ENCODE data around the gene AUTS2. TPM values are rescaled to one million over a fixed set of nuclear protein-coding genes. Genes with fewer than 3 reads are reported as not detected.

The AUTS2 gene
- total and polyA plus RNA-seq, 10 of the 15 experiments (the other 5 are each of a cell fraction or from before 2014, with no cell fraction given) = 6.4 to 55.6 (median 21.6) TPM

DNA sequence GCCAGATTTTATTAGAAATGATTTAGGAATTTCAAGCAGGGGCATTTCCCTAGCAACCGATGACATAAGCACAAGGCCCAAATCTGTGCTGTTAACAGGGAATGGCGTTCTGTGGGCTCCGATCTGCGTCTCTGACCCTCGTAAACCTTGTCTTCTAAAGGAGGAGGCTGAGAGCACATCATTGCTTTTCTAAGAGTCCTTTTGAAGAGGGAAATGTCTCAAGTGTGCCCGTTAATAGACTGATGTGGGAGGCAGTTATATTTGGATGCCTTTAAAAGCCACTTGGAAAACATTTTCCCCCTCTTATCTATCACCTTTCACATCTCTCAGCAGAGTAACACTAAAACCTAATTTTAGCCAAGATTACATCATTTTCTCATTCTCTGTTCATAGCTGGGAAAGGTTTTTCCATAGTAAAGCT lies 1109.6 kb downstream of the AUTS2 start:
- no peak overlapping the region for H3K9ac ChIP-seq (ENCODE audit: control insufficient read depth, insufficient read depth, low read length)
- in situ Hi-C loops (cut with MboI) (no loop called here), intact Hi-C loops (cut with micrococcal nuclease; ENCODE audit: unreplicated experiment) (no loop called here)
- peaks cover 3% of the 10 kb centered on the region; the same call in 2 of the 3 replicates for H3K9me3 ChIP-seq (replicated peaks; ENCODE audit: control insufficient read depth, insufficient read depth, low read length)
- ATAC-seq (no peak), FAIRE-seq (no peak), DNase-seq (ENCODE audit: low read depth, low spot score) (no peak)
- WGBS (ENCODE audit: insufficient coverage, insufficient replicate concordance, low lambda C conversion rate, missing lambda C conversion rate) = 96% methylated on average over 6 of the region's 6 CpGs
- no peak overlapping the region for H3K4me3 ChIP-seq
- RAD21 ChIA-PET (ENCODE audit: unreplicated experiment) = interaction anchor here (0.7 to 2.3 kb wide), 3 partner anchors 9 to 68 kb away, joined by 3 to 7 read pairs (median 3); no protein-coding TSS in a partner anchor
- POLR2A ChIA-PET = interaction anchor here (0.5 to 0.6 kb wide), 2 partner anchors 16 to 993 kb away, joined by 3 read pairs; no protein-coding TSS in a partner anchor
- H3K79me2 ChIP-seq (ENCODE audit: control insufficient read depth, insufficient read depth, low read length) = peaks cover 82% of the 10 kb centered on the region
- SMC1A ChIA-PET (ENCODE audit: uncharacterized antibody, unreplicated experiment) = interaction anchor here (1.0 to 5.2 kb wide), 9 partner anchors 9 to 84 kb away, joined by 3 to 43 read pairs (median 4); no protein-coding TSS in a partner anchor
- TF ChIP-seq CREM (IDR thresholded peaks at IDR 0.05; ENCODE audit: low read depth) = peak; percentile 59; the same call in 1 of the 2 replicates
- TF ChIP-seq, protein P1, sequence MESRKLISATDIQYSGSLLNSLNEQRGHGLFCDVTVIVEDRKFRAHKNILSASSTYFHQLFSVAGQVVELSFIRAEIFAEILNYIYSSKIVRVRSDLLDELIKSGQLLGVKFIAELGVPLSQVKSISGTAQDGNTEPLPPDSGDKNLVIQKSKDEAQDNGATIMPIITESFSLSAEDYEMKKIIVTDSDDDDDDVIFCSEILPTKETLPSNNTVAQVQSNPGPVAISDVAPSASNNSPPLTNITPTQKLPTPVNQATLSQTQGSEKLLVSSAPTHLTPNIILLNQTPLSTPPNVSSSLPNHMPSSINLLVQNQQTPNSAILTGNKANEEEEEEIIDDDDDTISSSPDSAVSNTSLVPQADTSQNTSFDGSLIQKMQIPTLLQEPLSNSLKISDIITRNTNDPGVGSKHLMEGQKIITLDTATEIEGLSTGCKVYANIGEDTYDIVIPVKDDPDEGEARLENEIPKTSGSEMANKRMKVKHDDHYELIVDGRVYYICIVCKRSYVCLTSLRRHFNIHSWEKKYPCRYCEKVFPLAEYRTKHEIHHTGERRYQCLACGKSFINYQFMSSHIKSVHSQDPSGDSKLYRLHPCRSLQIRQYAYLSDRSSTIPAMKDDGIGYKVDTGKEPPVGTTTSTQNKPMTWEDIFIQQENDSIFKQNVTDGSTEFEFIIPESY (IDR thresholded peaks at IDR 0.05) = no peak
- TF ChIP-seq EGR1 (IDR thresholded peaks at IDR 0.05; ENCODE audit: borderline replicate concordance in 1 of 2, low read depth in 2 of 2, low read length in 2 of 2) = no peak
- TF ChIP-seq CREB1 (IDR thresholded peaks at IDR 0.05; ENCODE audit: low read depth) = peak; percentile 64; the same call in 1 of the 2 replicates
- TF ChIP-seq RFX5 (IDR thresholded peaks at IDR 0.05; ENCODE audit: low read depth, low read length) = peak; percentile 92
- TF ChIP-seq KLF5 (IDR thresholded peaks at IDR 0.05; ENCODE audit: partially characterized antibody) = no peak
- CTCF ChIA-PET = interaction anchor here (0.9 to 6.5 kb wide), 6 partner anchors 10 to 665 kb away, joined by 3 to 46 read pairs (median 4); no protein-coding TSS in a partner anchor
- no peaks in the 10 kb centered on the region for H4K20me1 ChIP-seq (ENCODE audit: control insufficient read depth, insufficient read depth)
- H3K36me3 ChIP-seq (ENCODE audit: control insufficient read depth in 2 of 2, insufficient read depth in 2 of 2, low read length in 1 of 2) = peaks cover 6 to 22% of the 10 kb centered on the region in 2 experiments
- H3K27me3 ChIP-seq (replicated peaks in 1 of 2; ENCODE audit: control insufficient read depth in 2 of 2, insufficient read depth in 2 of 2, low read length in 1 of 2) = no peaks in the 10 kb centered on the region
- H3K4me2 ChIP-seq (ENCODE audit: control insufficient read depth, insufficient read depth) = peak overlapping the region; percentile 48; the same call in 1 of the 2 replicates
- BruUV-seq (replicated peaks) = no TSS peak
- H3K4me1 ChIP-seq (ENCODE audit: control insufficient read depth, insufficient read depth, low read length) = peaks cover 16% of the 10 kb centered on the region
- no peak overlapping the region for H2AFZ ChIP-seq (ENCODE audit: control insufficient read depth, low read depth, low read length)
- H3K27ac ChIP-seq (ENCODE audit: control insufficient read depth, insufficient read depth) = no peak overlapping the region

All from GM12878 (cell line).